Measurements from ENCODE around the gene PIP5K1B. TPM values are rescaled to one million over a fixed set of nuclear protein-coding genes. Genes with fewer than 3 reads are reported as not detected.

The PIP5K1B gene
- polyA plus RNA-seq, 1 donor (not counting 4 experiments of a cell fraction or from before 2014, with no cell fraction given), result not detected

- no peaks in the 10 kb centered on the region for H3K4me1 ChIP-seq (ENCODE audit: control insufficient read depth, extremely low read depth, insufficient read depth, low read length)
- no peak for DNase-seq (ENCODE audit: low read depth, low spot score)
- no peak overlapping the region for H3K27ac ChIP-seq (ENCODE audit: control insufficient read depth, insufficient read depth, low read length)
- H3K36me3 ChIP-seq (ENCODE audit: control insufficient read depth in 2 of 2, extremely low read depth in 1 of 2, insufficient read depth in 2 of 2, low read length in 2 of 2), result no peaks in the 10 kb centered on the region
- H2AFZ ChIP-seq (ENCODE audit: control insufficient read depth, low read length), result no peak overlapping the region
- H3K9me3 ChIP-seq (ENCODE audit: control insufficient read depth, low read depth, low read length), result no peaks in the 10 kb centered on the region
- no peaks in the 10 kb centered on the region for H4K20me1 ChIP-seq (ENCODE audit: control insufficient read depth, extremely low read depth, insufficient read depth, low read length)
- no peak for TF ChIP-seq CTCF (optimal IDR thresholded peaks at IDR 0.05 in 1 of 3, IDR thresholded peaks at IDR 0.05 in 1 of 3, conservative IDR thresholded peaks at IDR 0.05 in 1 of 3; ENCODE audit: extremely low read depth in 1 of 3, insufficient read depth in 2 of 3, low read length in 3 of 3)
- no peak for TF ChIP-seq EZH2 (IDR thresholded peaks at IDR 0.05; ENCODE audit: low read length)
- no peak for FAIRE-seq
- dilution Hi-C loops (cut with MboI; ENCODE audit: extremely low pct_ligation_motif_present, low sequenced_read_pairs), result no loop called here
- H3K9me1 ChIP-seq (ENCODE audit: control insufficient read depth, extremely low read depth, insufficient read depth, low read length), result no peaks in the 10 kb centered on the region
- H3K4me2 ChIP-seq (ENCODE audit: control insufficient read depth, extremely low read depth, insufficient read depth, low read depth, low read length), result no peak overlapping the region
- no peak overlapping the region for H3K9ac ChIP-seq (ENCODE audit: control insufficient read depth, extremely low read depth, insufficient read depth, low read length)
- no peak overlapping the region for H3K4me3 ChIP-seq (ENCODE audit: control insufficient read depth in 2 of 3, extremely low read depth in 1 of 3, insufficient read depth in 2 of 3, low read depth in 1 of 3, low read length in 3 of 3)
- H3K79me2 ChIP-seq (ENCODE audit: control insufficient read depth, insufficient read depth, low read length), result no peaks in the 10 kb centered on the region
- no peaks in the 10 kb centered on the region for H3K27me3 ChIP-seq (ENCODE audit: control insufficient read depth, extremely low read depth, insufficient read depth, low read length)
These were observed 259.1 kb downstream of the PIP5K1B start for GRCh38 chr9:68964102-68964541.

GRCh38 chr9:68964765-68965164, 259.7 kb downstream of the PIP5K1B start:
- DNase-seq (ENCODE audit: low read depth, low spot score), result no peak
- Histone ChIP-seq H3K4me3 (ENCODE audit: control insufficient read depth in 2 of 3, extremely low read depth in 1 of 3, insufficient read depth in 2 of 3, low read depth in 1 of 3, low read length in 3 of 3) (no peak overlapping the region), H3K9me1 (ENCODE audit: control insufficient read depth, extremely low read depth, insufficient read depth, low read length) (no peaks in the 10 kb centered on the region), H3K9ac (ENCODE audit: control insufficient read depth, extremely low read depth, insufficient read depth, low read length) (no peak overlapping the region), H3K9me3 (ENCODE audit: control insufficient read depth, low read depth, low read length) (no peaks in the 10 kb centered on the region), H4K20me1 (ENCODE audit: control insufficient read depth, extremely low read depth, insufficient read depth, low read length) (no peaks in the 10 kb centered on the region), H3K4me2 (ENCODE audit: control insufficient read depth, extremely low read depth, insufficient read depth, low read depth, low read length) (no peak overlapping the region), H3K4me1 (ENCODE audit: control insufficient read depth, extremely low read depth, insufficient read depth, low read length) (no peaks in the 10 kb centered on the region), H3K79me2 (ENCODE audit: control insufficient read depth, insufficient read depth, low read length) (no peaks in the 10 kb centered on the region), H3K27ac (ENCODE audit: control insufficient read depth, insufficient read depth, low read length) (no peak overlapping the region), H2AFZ (ENCODE audit: control insufficient read depth, low read length) (no peak overlapping the region), H3K36me3 (ENCODE audit: control insufficient read depth in 2 of 2, extremely low read depth in 1 of 2, insufficient read depth in 2 of 2, low read length in 2 of 2) (no peaks in the 10 kb centered on the region), H3K27me3 (ENCODE audit: control insufficient read depth, extremely low read depth, insufficient read depth, low read length) (no peaks in the 10 kb centered on the region)
- TF ChIP-seq CTCF (optimal IDR thresholded peaks at IDR 0.05 in 1 of 3, IDR thresholded peaks at IDR 0.05 in 1 of 3, conservative IDR thresholded peaks at IDR 0.05 in 1 of 3; ENCODE audit: extremely low read depth in 1 of 3, insufficient read depth in 2 of 3, low read length in 3 of 3), result no peak
- no peak for TF ChIP-seq EZH2 (IDR thresholded peaks at IDR 0.05; ENCODE audit: low read length)
- dilution Hi-C loops (cut with MboI; ENCODE audit: extremely low pct_ligation_motif_present, low sequenced_read_pairs), result no loop called here
- FAIRE-seq, result no peak
